GM12878 (cell line): ENCODE data around the gene RSBN1L. TPM values are rescaled to one million over a fixed set of nuclear protein-coding genes. Genes with fewer than 3 reads are reported as not detected.

Source experiments
- ATAC-seq: fragments of 200-7000 bp; cut with Tn5 transposase; 3 replicates; pipeline ENCODE4 v1.9.1; 2020; ENCODE audit warnings: mild to moderate bottlenecking, moderate library complexity
- BruUV-seq: library from RNA; stranded (reverse); fragments of 400-500 nt; replicated peaks from 2 replicates; lab custom pipeline; 2021; lab: Mats Ljungman, UMichigan
- CTCF ChIA-PET: fragments of 300-600 bp; sonication (Branson Sonifier 250); formaldehyde crosslinking; extraction: SDS; loops from one replicate; lab custom pipeline; 2021; ENCODE audit warnings: inconsistent platforms; lab: Yijun Ruan, JAX
- POLR2A ChIA-PET: fragments of 350-600 bp; formaldehyde crosslinking; extraction: SDS; loops from one replicate; lab custom pipeline; 2021; ENCODE audit warnings: inconsistent platforms; lab: Charles Lee
- RAD21 ChIA-PET: fragments of 300-600 bp; sonication (Branson Sonifier 250); formaldehyde crosslinking; loops from one replicate; lab custom pipeline; 2023; ENCODE audit warnings: antibody characterized with exemption; ENCODE audit not compliant: unreplicated experiment; lab: Charles Lee
- SMC1A ChIA-PET: fragments of 300-600 bp; sonication (Branson Sonifier 250); formaldehyde crosslinking; loops from one replicate; lab custom pipeline; 2023; ENCODE audit not compliant: unreplicated experiment, uncharacterized antibody; lab: Charles Lee
- DNase-seq: peaks from one replicate; pipeline ENCODE4 v3.0.0-alpha.2; 2011; ENCODE audit warnings: low read depth, low spot score
- FAIRE-seq: peaks from 3 replicates; lab custom pipeline; 2011; peaks lifted over from hg19 to GRCh38; lab: Jason Lieb, UNC
- H2AFZ ChIP-seq: 2 replicates; pipeline ENCODE4 v1.6.0; 2011; ENCODE audit warnings: low read depth, low read length, control low read depth; ENCODE audit not compliant: control insufficient read depth
- H3K27ac ChIP-seq: 2 replicates; pipeline ENCODE4 v1.5.1; 2011; ENCODE audit warnings: control low read depth; ENCODE audit not compliant: control insufficient read depth, insufficient read depth
- H3K27me3 ChIP-seq, 2 experiments: replicated peaks in 1 of 2; 2 replicates each; pipeline versions ENCODE4 v1.6.0 to v1.6.1; 2011; ENCODE audit warnings: low read length in 1 of 2; ENCODE audit not compliant: control insufficient read depth in 2 of 2, insufficient read depth in 2 of 2
- H3K36me3 ChIP-seq, 2 experiments: 2 replicates each; pipeline ENCODE4 v1.5.1; 2011; ENCODE audit warnings: low read length in 1 of 2; ENCODE audit not compliant: control insufficient read depth in 2 of 2, insufficient read depth in 2 of 2
- H3K4me1 ChIP-seq: 2 replicates; pipeline ENCODE4 v1.6.1; 2011; ENCODE audit warnings: mild to moderate bottlenecking, low read length, moderate library complexity, mixed read lengths; ENCODE audit not compliant: control insufficient read depth, insufficient read depth
- H3K4me2 ChIP-seq: 2 replicates; pipeline ENCODE4 v1.6.0; 2011; ENCODE audit warnings: control low read depth; ENCODE audit not compliant: control insufficient read depth, insufficient read depth
- H3K4me3 ChIP-seq: fragments of 200-600 bp; sonication (generic); 2 replicates; pipeline ENCODE4 v1.5.1; 2016
- H3K79me2 ChIP-seq: 2 replicates; pipeline ENCODE4 v1.6.0; 2011; ENCODE audit warnings: low read length; ENCODE audit not compliant: control insufficient read depth, insufficient read depth
- H3K9ac ChIP-seq: 2 replicates; pipeline ENCODE4 v1.8.0; 2011; ENCODE audit warnings: low read length, control low read depth, mixed read lengths; ENCODE audit not compliant: control insufficient read depth, insufficient read depth
- H3K9me3 ChIP-seq: replicated peaks from 3 replicates; pipeline ENCODE4 v1.5.1; 2011; ENCODE audit warnings: mild to moderate bottlenecking, low read length; ENCODE audit not compliant: control insufficient read depth, insufficient read depth
- H4K20me1 ChIP-seq: 2 replicates; pipeline ENCODE4 v1.6.0; 2011; ENCODE audit not compliant: control insufficient read depth, insufficient read depth
- BRCA1 ChIP-seq: IDR thresholded peaks from 2 replicates; pipeline ENCODE4 v1.6.1; 2011; ENCODE audit warnings: low read depth, low read length, improper control_type of control experiment
- JUND ChIP-seq: IDR thresholded peaks from 2 replicates; pipeline ENCODE4 v1.6.1; 2012; ENCODE audit warnings: low read depth, mild to moderate bottlenecking, low read length, improper control_type of control experiment, moderate library complexity
- NFIC ChIP-seq: IDR thresholded peaks from 2 replicates; pipeline ENCODE4 v1.6.1; 2012; ENCODE audit warnings: low read depth, mild to moderate bottlenecking, inconsistent platforms, low read length, moderate library complexity
- NFYB ChIP-seq: IDR thresholded peaks from 2 replicates; pipeline ENCODE4 v1.6.1; 2011; ENCODE audit warnings: low read depth, mild to moderate bottlenecking, low read length, improper control_type of control experiment, moderate library complexity; ENCODE audit not compliant: insufficient read depth
- POLR2A ChIP-seq: IDR thresholded peaks from 2 replicates; pipeline ENCODE4 v1.6.1; 2011; ENCODE audit warnings: low read depth, mild to moderate bottlenecking, low read length
- SMARCA5 ChIP-seq: fragments of 450-650 bp; IDR thresholded peaks from 2 replicates; pipeline ENCODE4 v1.6.1; 2017; ENCODE audit warnings: mild to moderate bottlenecking
- SMC3 ChIP-seq: IDR thresholded peaks from 2 replicates; pipeline ENCODE4 v1.6.1; 2011; ENCODE audit warnings: low read length, improper control_type of control experiment, borderline replicate concordance
- WRNIP1 ChIP-seq: IDR thresholded peaks from 2 replicates; pipeline ENCODE4 v1.6.1; 2011; ENCODE audit warnings: low read depth, low read length, improper control_type of control experiment, borderline replicate concordance
- ZBED1 ChIP-seq: IDR thresholded peaks from 2 replicates; pipeline ENCODE4 v1.6.1; 2016; ENCODE audit warnings: borderline replicate concordance
- in situ Hi-C: fragments of 300-500 bp; cut with MboI; formaldehyde crosslinking; loops from 9 replicates; pipeline ENCODE4 v1.14.3; 2018; ENCODE audit warnings: mixed read lengths
- intact Hi-C: fragments of 100-400 bp; cut with micrococcal nuclease; formaldehyde crosslinking; loops from one replicate; pipeline ENCODE4 v1.14.2; 2022; ENCODE audit not compliant: unreplicated experiment
- polyA plus RNA-seq, 11 experiments: library from polyadenylated mRNA; depleted of rRNA in 4 of 11; unstranded in 6 of 11; stranded (reverse) in 5 of 11; fragments of >200 nt; fragmentation: Nextera tagmentation in 4 of 11; fragmentation: Illumina TruSeq in 1 of 11; extraction: Ambion mirVana in 4 of 11; extraction: Trizol in 1 of 11; gene quantifications; 1 replicate in 1 of 11; 2 replicates in 10 of 11; pipeline versions ENCODE4 v1.2.1 to v1.2.3, GENCODE V29; 2011 to 2016; ENCODE audit warnings: inconsistent platforms in 2 of 11, missing spikeins in 2 of 11, low read depth in 1 of 11
- total RNA-seq, 4 experiments: library from RNA; depleted of rRNA in 3 of 4; stranded (reverse); fragments of >200 nt in 3 of 4; fragmentation: Illumina TruSeq in 1 of 4; extraction: Trizol in 1 of 4; gene quantifications; 2 replicates each; pipeline versions ENCODE4 v1.2.1 to v1.2.3, GENCODE V29; 2013 to 2021
- TF ChIP-seq, protein P1 (sequence below): fragments of 450-650 bp; IDR thresholded peaks from 2 replicates; pipeline ENCODE4 v1.6.1; 2016; ENCODE audit warnings: mild to moderate bottlenecking, moderate library complexity, borderline replicate concordance
- TF ChIP-seq, protein P2 (sequence below): IDR thresholded peaks from 2 replicates; pipeline ENCODE4 v1.6.1; 2011; ENCODE audit warnings: low read depth, low read length, improper control_type of control experiment, borderline replicate concordance
- TF ChIP-seq, protein P3 (sequence below): IDR thresholded peaks from 2 replicates; pipeline ENCODE4 v1.6.1; 2012; ENCODE audit warnings: improper control_type of control experiment, low read depth, low read length; ENCODE audit not compliant: insufficient replicate concordance

The RSBN1L gene
- total and polyA plus RNA-seq, 10 of the 15 experiments (the other 5 are each of a cell fraction or from before 2014, with no cell fraction given): 4.5 to 23.7 (median 10.3) TPM

DNA sequence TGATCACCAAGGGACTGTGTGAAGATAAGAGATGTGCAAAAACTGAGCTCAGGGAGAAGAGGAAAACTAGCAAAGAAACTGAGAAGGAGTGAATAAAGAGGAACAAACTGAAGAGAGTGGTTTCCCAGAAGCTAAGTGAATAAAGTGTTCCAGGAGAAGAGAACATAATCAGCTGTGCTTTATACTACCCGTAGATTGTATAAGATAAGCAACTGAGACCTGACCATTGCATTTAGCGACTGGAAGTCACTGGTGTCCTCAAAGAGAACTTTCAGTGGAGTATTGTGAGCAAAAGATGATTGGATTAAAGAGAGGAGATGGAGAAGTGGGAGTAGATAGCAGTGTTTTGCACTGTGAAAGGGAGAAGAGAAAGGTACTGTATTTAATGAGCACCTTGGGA, 116.9 kb downstream of the RSBN1L start (continued):
- TF ChIP-seq, protein P1, sequence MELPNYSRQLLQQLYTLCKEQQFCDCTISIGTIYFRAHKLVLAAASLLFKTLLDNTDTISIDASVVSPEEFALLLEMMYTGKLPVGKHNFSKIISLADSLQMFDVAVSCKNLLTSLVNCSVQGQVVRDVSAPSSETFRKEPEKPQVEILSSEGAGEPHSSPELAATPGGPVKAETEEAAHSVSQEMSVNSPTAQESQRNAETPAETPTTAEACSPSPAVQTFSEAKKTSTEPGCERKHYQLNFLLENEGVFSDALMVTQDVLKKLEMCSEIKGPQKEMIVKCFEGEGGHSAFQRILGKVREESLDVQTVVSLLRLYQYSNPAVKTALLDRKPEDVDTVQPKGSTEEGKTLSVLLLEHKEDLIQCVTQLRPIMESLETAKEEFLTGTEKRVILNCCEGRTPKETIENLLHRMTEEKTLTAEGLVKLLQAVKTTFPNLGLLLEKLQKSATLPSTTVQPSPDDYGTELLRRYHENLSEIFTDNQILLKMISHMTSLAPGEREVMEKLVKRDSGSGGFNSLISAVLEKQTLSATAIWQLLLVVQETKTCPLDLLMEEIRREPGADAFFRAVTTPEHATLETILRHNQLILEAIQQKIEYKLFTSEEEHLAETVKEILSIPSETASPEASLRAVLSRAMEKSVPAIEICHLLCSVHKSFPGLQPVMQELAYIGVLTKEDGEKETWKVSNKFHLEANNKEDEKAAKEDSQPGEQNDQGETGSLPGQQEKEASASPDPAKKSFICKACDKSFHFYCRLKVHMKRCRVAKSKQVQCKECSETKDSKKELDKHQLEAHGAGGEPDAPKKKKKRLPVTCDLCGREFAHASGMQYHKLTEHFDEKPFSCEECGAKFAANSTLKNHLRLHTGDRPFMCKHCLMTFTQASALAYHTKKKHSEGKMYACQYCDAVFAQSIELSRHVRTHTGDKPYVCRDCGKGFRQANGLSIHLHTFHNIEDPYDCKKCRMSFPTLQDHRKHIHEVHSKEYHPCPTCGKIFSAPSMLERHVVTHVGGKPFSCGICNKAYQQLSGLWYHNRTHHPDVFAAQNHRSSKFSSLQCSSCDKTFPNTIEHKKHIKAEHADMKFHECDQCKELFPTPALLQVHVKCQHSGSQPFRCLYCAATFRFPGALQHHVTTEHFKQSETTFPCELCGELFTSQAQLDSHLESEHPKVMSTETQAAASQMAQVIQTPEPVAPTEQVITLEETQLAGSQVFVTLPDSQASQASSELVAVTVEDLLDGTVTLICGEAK: no peak
- TF ChIP-seq, all 136 proteins: peak for 0

DNA sequence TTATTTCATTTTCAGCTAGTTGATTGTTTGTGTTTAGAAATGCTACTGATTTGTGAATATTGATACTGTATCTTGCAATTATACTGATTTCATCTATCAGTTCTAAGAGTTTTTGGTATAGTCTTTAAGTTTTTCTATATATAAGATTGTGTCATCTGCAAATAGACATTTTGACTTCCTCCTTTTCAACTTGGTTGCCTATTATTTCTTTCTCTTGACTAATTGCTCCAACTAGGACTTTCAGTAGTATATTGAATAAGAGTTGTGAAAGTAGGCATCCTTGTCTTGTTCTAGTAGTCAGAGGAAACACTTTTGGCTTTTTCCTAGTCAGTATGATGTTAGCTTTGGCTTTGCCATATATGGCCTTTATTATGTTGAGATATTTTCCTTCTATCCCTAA, 122.8 kb downstream of the RSBN1L start:
- ChIA-PET CTCF (interaction anchor here (1.6 kb wide), 1 partner anchor 15 kb away, joined by 3 read pairs; no protein-coding TSS in a partner anchor), RAD21 (no interaction called here), SMC1A (no interaction called here), POLR2A (no interaction called here)
- no TSS peak for BruUV-seq
- Histone ChIP-seq H3K9me3 (peaks cover 57% of the 10 kb centered on the region), H3K4me1 (peaks cover 4% of the 10 kb centered on the region; the same call in 1 of the 2 replicates), H3K79me2 (peaks cover 38% of the 10 kb centered on the region), H4K20me1 (no peaks in the 10 kb centered on the region), H3K4me3 (no peak overlapping the region), H3K36me3 (peaks cover 6 to 13% of the 10 kb centered on the region in 2 experiments; a peak in 3 of 4 replicates), H3K27me3 (no peaks in the 10 kb centered on the region), H3K4me2 (no peak overlapping the region), H3K27ac (no peak overlapping the region), H3K9ac (no peak overlapping the region), H2AFZ (no peak overlapping the region)
- ATAC-seq (no peak), DNase-seq (no peak), FAIRE-seq (no peak)
- in situ Hi-C loops (no loop called here), intact Hi-C loops (no loop called here)
- no peak for TF ChIP-seq ZBED1
- no peak for TF ChIP-seq SMC3
- no peak for TF ChIP-seq POLR2A
- TF ChIP-seq JUND: no peak
- TF ChIP-seq, protein P2, sequence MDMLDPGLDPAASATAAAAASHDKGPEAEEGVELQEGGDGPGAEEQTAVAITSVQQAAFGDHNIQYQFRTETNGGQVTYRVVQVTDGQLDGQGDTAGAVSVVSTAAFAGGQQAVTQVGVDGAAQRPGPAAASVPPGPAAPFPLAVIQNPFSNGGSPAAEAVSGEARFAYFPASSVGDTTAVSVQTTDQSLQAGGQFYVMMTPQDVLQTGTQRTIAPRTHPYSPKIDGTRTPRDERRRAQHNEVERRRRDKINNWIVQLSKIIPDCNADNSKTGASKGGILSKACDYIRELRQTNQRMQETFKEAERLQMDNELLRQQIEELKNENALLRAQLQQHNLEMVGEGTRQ: no peak
- TF ChIP-seq, protein P3, sequence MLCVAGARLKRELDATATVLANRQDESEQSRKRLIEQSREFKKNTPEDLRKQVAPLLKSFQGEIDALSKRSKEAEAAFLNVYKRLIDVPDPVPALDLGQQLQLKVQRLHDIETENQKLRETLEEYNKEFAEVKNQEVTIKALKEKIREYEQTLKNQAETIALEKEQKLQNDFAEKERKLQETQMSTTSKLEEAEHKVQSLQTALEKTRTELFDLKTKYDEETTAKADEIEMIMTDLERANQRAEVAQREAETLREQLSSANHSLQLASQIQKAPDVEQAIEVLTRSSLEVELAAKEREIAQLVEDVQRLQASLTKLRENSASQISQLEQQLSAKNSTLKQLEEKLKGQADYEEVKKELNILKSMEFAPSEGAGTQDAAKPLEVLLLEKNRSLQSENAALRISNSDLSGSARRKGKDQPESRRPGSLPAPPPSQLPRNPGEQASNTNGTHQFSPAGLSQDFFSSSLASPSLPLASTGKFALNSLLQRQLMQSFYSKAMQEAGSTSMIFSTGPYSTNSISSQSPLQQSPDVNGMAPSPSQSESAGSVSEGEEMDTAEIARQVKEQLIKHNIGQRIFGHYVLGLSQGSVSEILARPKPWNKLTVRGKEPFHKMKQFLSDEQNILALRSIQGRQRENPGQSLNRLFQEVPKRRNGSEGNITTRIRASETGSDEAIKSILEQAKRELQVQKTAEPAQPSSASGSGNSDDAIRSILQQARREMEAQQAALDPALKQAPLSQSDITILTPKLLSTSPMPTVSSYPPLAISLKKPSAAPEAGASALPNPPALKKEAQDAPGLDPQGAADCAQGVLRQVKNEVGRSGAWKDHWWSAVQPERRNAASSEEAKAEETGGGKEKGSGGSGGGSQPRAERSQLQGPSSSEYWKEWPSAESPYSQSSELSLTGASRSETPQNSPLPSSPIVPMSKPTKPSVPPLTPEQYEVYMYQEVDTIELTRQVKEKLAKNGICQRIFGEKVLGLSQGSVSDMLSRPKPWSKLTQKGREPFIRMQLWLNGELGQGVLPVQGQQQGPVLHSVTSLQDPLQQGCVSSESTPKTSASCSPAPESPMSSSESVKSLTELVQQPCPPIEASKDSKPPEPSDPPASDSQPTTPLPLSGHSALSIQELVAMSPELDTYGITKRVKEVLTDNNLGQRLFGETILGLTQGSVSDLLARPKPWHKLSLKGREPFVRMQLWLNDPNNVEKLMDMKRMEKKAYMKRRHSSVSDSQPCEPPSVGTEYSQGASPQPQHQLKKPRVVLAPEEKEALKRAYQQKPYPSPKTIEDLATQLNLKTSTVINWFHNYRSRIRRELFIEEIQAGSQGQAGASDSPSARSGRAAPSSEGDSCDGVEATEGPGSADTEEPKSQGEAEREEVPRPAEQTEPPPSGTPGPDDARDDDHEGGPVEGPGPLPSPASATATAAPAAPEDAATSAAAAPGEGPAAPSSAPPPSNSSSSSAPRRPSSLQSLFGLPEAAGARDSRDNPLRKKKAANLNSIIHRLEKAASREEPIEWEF: no peak
- TF ChIP-seq WRNIP1: no peak
- no peak for TF ChIP-seq SMARCA5
- no peak for TF ChIP-seq BRCA1
- TF ChIP-seq NFIC: no peak
- TF ChIP-seq NFYB: no peak
